C4-2B (cell line): ENCODE measurements around the gene DDTL.
"Not testable (repeated sequence)": the region's sequence is repeated elsewhere in the genome, so short reads cannot be mapped to it uniquely, and the experiment has no call there.

Experiments
- ZFX ChIP-seq: fragments of 450-650 bp; IDR thresholded peaks from 2 replicates; pipeline ENCODE4 v1.6.1; 2017
- TF ChIP-seq, protein P1 (sequence below): fragments of 450-650 bp; conservative IDR thresholded peaks from 2 replicates; pipeline ENCODE4 v1.5.1; 2017; ENCODE audit warnings: mild to moderate bottlenecking

GRCh38 chr22:23955886-23956285, 10.8 kb upstream of the DDTL start:
- TF ChIP-seq, protein P1, sequence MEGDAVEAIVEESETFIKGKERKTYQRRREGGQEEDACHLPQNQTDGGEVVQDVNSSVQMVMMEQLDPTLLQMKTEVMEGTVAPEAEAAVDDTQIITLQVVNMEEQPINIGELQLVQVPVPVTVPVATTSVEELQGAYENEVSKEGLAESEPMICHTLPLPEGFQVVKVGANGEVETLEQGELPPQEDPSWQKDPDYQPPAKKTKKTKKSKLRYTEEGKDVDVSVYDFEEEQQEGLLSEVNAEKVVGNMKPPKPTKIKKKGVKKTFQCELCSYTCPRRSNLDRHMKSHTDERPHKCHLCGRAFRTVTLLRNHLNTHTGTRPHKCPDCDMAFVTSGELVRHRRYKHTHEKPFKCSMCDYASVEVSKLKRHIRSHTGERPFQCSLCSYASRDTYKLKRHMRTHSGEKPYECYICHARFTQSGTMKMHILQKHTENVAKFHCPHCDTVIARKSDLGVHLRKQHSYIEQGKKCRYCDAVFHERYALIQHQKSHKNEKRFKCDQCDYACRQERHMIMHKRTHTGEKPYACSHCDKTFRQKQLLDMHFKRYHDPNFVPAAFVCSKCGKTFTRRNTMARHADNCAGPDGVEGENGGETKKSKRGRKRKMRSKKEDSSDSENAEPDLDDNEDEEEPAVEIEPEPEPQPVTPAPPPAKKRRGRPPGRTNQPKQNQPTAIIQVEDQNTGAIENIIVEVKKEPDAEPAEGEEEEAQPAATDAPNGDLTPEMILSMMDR, result not testable (repeated sequence)
- not testable (repeated sequence) for TF ChIP-seq ZFX
